ENCODE measurements around the gene MAP1LC3B. TPM values are rescaled to one million over a fixed set of nuclear protein-coding genes. Genes with fewer than 3 reads are reported as not detected.
"Not testable (repeated sequence)": the region's sequence is repeated elsewhere in the genome, so short reads cannot be mapped to it uniquely, and the experiment has no call there.

The MAP1LC3B gene
- total and polyA plus RNA-seq, 8 donors = 47.7 to 75.9 (median 52.5) TPM

DNA sequence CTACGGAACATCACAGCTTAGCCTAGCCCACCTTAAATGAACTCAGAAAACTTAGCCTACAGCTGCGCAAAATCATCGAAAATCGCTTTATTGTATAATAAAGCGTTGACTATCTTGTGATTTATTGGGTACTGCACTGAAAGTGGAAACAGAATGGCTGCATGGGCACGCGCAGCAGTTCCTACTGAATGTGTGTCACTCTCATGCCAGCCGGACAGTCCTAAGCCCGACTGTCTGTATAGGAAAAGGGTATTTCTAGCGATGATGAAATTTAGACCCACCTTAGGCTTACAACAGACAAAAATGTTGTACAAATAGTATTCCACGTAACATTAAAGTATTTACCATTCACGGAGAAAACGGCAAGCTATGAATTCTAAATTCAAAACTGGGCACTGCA is 17.8 kb upstream of the MAP1LC3B start:
- TF ChIP-seq, protein P1, sequence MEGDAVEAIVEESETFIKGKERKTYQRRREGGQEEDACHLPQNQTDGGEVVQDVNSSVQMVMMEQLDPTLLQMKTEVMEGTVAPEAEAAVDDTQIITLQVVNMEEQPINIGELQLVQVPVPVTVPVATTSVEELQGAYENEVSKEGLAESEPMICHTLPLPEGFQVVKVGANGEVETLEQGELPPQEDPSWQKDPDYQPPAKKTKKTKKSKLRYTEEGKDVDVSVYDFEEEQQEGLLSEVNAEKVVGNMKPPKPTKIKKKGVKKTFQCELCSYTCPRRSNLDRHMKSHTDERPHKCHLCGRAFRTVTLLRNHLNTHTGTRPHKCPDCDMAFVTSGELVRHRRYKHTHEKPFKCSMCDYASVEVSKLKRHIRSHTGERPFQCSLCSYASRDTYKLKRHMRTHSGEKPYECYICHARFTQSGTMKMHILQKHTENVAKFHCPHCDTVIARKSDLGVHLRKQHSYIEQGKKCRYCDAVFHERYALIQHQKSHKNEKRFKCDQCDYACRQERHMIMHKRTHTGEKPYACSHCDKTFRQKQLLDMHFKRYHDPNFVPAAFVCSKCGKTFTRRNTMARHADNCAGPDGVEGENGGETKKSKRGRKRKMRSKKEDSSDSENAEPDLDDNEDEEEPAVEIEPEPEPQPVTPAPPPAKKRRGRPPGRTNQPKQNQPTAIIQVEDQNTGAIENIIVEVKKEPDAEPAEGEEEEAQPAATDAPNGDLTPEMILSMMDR (IDR thresholded peaks at IDR 0.05) = no peak
- Histone ChIP-seq H3K27me3 (no peaks in the 10 kb centered on the region), H3K36me3 (no peaks in the 10 kb centered on the region), H3K4me3 (no peak overlapping the region), H3K4me1 (peaks cover 0 to 9% of the 10 kb centered on the region in 2 donors), H3K9me3 (no peaks in the 10 kb centered on the region), H3K27ac (no peak overlapping the region)
- ATAC-seq = no peak
- intact Hi-C loops (cut with DNase I) = no loop called here
- DNase-seq = no peak

DNA sequence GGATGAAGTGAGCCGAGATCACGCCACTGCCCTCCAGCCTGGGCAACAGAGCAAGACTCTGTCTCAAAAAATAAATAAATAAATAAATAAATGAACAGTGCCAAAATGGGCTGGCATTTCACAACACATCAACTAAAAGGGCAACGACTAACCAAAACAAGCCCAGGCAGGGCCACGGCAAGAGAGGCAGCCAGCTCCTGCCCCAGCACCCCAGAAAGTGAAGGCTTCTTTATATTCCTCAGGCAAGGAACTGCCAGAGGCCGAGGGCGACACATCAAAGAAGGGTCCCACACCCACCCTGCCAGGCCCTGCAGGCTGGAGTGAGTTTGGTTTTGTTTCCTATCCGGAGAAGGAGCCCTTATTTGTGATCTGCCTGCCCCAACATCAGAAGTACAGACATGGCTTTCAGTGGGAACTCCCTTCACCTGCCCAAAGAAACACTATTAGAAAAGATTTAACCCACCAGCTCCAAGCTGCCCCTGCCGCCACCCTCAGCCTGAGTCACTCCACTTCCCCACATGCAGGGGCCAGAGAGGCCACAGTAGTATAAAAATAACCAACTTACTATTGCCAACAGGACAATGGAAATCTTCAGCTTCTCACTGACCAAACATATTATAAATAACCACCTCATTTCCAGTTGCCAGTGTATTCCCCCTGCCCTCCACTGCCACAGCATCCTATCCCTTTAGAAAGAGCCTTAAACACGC is 16.6 kb upstream of the MAP1LC3B start:
- Histone ChIP-seq H3K36me3 (no peaks in the 10 kb centered on the region), H3K27ac (no peak overlapping the region), H3K4me1 (peaks cover 0 to 13% of the 10 kb centered on the region in 2 donors), H3K27me3 (no peaks in the 10 kb centered on the region), H3K9me3 (no peaks in the 10 kb centered on the region), H3K4me3 (no peak overlapping the region)
- TF ChIP-seq, protein P1 (IDR thresholded peaks at IDR 0.05) = no peak
- DNase-seq (peak in 1 of 4 donors; percentile 39), ATAC-seq (peak; percentile 36)
- intact Hi-C loops (cut with DNase I) = no loop called here

DNA sequence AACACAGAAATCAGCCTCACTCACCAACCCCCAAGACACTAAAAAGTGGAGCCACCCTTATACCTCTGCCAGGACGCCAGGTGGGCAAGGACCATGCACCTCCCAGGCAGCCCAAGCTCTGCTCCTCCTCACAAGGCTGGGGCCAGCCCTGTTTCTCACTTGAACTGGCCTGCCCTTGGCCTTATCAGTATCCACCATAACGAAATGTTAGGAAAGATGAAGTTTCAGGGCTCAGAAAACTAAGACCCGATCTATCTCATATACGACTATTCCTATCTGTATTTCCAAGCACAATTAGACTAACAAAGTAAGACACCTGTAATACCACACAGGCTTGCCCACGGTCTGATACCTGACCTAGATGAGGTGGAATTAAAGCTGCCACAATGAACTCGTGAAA is 15.5 kb upstream of the MAP1LC3B start:
- intact Hi-C loops (cut with DNase I) = no loop called here
- TF ChIP-seq, protein P1 (IDR thresholded peaks at IDR 0.05) = no peak
- Histone ChIP-seq H3K4me1 (peaks cover 6 to 24% of the 10 kb centered on the region in 2 donors), H3K4me3 (no peak overlapping the region), H3K27ac (no peak overlapping the region), H3K9me3 (no peaks in the 10 kb centered on the region), H3K36me3 (no peaks in the 10 kb centered on the region), H3K27me3 (no peaks in the 10 kb centered on the region)
- peak in 1 of 4 donors; percentile 39 for DNase-seq
- no peak for ATAC-seq

DNA sequence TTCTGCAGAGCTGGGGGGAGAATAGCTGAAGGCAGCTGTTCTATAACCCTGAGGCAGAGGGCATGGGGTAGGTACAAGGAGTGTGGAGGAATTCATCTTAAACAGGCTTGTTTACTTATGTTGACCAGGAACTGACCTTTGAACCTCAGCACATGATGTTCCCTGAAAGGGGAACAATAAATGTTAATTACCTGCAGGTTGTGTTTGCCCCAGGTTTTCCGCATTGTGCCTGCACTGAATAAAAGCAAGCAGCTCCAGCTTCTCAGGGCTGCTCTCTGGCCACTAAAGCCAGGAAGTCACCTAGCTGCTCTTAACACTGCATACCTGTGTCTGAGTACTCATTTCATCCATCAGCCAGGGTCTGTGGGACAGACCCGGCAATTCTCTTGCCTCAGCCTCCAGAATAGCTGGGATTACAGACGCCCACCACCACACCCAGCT is 12.8 kb upstream of the MAP1LC3B start:
- H3K4me1 ChIP-seq = peaks cover 13 to 38% of the 10 kb centered on the region in 2 donors
- ATAC-seq; DNase-seq; intact Hi-C loops (cut with DNase I); H3K27ac ChIP-seq; H3K4me3 ChIP-seq; H3K27me3 ChIP-seq; H3K36me3 ChIP-seq; H3K9me3 ChIP-seq: not testable (repeated sequence)

DNA sequence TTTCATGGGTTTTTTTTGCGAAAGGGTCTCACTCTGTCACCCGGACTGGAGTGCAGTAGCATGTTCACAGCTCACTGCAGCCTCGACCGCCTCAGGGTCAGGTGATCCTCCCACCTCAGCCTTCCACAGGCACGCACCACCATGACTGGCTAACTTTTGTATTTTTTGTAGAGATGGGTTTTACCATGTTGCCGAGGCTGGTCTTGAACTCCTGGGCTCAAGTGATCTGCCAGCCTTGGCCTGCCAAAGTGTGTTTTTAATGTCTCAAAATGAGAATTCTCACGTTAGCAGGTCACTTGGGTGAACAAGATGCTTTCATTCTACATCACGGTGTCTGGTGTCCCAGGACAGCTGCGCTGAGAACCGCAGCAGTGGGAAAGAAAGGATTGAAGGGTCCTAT is 11.7 kb upstream of the MAP1LC3B start:
- Histone ChIP-seq H3K27ac (peak overlapping the region in 1 of 2 donors; percentile 0), H3K9me3 (no peaks in the 10 kb centered on the region), H3K4me1 (peaks cover 13 to 45% of the 10 kb centered on the region in 2 donors), H3K27me3 (no peaks in the 10 kb centered on the region), H3K4me3 (no peak overlapping the region), H3K36me3 (no peaks in the 10 kb centered on the region)
- DNase-seq = peak in 1 of 4 donors; percentile 23
- ATAC-seq = no peak
- TF ChIP-seq, protein P1 (IDR thresholded peaks at IDR 0.05) = no peak
- intact Hi-C loops (cut with DNase I) = no loop called here
